ENCODE data around the gene GALNT2. TPM values are rescaled to one million over a fixed set of nuclear protein-coding genes. Genes with fewer than 3 reads are reported as not detected.

GALNT2 gene
- total RNA-seq, 1 experiment from 2014 or later: 62.2 TPM

DNA sequence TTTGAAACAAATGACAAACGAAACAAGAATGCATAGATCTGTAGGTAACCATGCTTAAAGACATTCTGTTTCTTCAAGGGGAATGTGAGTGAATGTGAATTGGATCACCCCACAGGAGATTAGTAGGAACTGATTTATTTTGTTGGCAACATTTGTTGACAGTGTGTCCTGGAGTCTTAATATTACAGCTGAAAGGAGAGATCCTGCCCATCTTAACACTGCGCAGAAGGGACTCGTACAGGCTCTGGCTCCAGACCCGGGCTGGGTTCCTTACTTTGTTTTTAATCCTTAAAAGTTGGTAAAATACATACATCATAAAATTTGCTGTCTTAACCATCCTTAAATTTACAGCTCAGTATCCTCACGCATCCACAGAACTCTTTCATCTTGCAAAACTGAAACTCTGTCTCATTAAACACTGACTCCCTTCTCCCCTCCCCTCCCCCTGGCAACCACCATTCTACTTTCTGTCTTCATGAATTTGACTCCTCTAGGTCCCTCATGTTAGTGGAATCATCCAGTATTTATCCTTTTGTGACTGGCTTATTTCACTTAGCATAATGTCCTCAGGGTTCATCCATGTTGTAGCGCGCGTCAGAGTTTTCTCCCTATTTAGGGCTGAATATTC is 74.1 kb downstream of the GALNT2 start:
- no peaks in the 10 kb centered on the region for H3K9me3 Mint-ChIP-seq (ENCODE audit: unreplicated experiment)
- H3K4me1 ChIP-seq: peaks cover 13% of the 10 kb centered on the region; the same call in 1 of the 2 replicates
- BruUV-seq (replicated peaks): no TSS peak
- H3K27me3 Mint-ChIP-seq (ENCODE audit: insufficient read depth, unreplicated experiment): no peaks in the 10 kb centered on the region
- H3K36me3 Mint-ChIP-seq (ENCODE audit: insufficient read depth, unreplicated experiment): no peaks in the 10 kb centered on the region
- H3K4me1 Mint-ChIP-seq (ENCODE audit: low read depth, unreplicated experiment): peaks cover 19% of the 10 kb centered on the region
- ChIA-PET POLR2A (no interaction called here), CTCF (no interaction called here)
- H3K4me3 ChIP-seq (ENCODE audit: low read depth, low read length): no peak overlapping the region
- H3K27ac Mint-ChIP-seq (ENCODE audit: unreplicated experiment): no peak overlapping the region
- DNase-seq: no peak
- H3K4me3 Mint-ChIP-seq (ENCODE audit: unreplicated experiment): no peak overlapping the region
- no peaks in the 10 kb centered on the region for H3K9me3 ChIP-seq
- no peaks in the 10 kb centered on the region for H3K27me3 ChIP-seq (replicated peaks; ENCODE audit: control insufficient read depth, insufficient read depth, low read length)
- no peaks in the 10 kb centered on the region; the same call in 1 of the 2 replicates for H3K36me3 ChIP-seq (ENCODE audit: control insufficient read depth, insufficient read depth, low read length)
- intact Hi-C loops (cut with micrococcal nuclease; ENCODE audit: unreplicated experiment): loop anchor here (5.0 kb wide), 1 partner anchor 74 kb away; the partner anchor contains the start of gene GALNT2
- TF ChIP-seq, protein P1, sequence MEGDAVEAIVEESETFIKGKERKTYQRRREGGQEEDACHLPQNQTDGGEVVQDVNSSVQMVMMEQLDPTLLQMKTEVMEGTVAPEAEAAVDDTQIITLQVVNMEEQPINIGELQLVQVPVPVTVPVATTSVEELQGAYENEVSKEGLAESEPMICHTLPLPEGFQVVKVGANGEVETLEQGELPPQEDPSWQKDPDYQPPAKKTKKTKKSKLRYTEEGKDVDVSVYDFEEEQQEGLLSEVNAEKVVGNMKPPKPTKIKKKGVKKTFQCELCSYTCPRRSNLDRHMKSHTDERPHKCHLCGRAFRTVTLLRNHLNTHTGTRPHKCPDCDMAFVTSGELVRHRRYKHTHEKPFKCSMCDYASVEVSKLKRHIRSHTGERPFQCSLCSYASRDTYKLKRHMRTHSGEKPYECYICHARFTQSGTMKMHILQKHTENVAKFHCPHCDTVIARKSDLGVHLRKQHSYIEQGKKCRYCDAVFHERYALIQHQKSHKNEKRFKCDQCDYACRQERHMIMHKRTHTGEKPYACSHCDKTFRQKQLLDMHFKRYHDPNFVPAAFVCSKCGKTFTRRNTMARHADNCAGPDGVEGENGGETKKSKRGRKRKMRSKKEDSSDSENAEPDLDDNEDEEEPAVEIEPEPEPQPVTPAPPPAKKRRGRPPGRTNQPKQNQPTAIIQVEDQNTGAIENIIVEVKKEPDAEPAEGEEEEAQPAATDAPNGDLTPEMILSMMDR (IDR thresholded peaks at IDR 0.05; ENCODE audit: insufficient read depth in 1 of 2, low read depth in 1 of 2, low read length in 1 of 2, severe bottlenecking in 1 of 2, unreplicated experiment in 1 of 2): no peak

DNA sequence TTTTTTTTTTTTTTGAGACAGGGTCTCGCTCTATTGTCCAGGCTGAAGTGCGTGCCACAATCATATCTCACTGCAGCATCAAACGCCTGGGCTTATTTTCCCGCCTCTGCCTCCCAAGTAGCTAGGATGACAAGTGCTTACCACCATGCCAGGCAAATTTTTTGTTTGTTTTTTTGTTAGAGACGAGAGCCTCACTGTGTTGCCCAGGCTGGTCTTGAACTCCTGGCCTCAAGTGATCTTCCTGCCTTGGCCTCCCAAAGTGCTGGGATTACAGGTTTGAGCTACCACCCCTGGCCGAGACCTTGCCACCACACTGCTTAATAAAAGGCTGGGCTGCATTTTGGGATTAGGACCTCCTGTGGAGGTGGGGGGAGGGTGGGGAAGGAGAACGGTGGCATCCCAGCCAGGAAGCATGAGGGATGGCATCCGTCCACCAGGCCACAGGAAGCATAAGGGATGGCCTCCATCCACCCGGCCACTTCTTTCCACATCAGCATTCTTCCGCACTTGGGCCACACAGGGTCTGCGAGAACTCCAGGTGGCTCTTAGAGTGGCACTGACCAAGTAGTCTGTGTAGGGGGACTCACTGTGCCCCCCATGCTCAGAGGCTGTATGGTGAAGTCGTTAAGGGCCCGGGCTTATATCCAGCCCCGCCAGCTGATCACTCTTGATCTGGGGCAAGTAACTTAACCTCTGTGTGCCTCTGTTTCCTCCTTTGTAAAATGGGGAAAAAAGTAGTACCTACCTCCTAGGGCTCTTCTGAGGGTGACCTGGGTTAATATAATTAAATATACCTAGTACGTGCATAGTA is 75.0 kb downstream of the GALNT2 start:
- H3K4me1 Mint-ChIP-seq (ENCODE audit: low read depth, unreplicated experiment): peaks cover 10% of the 10 kb centered on the region
- H3K27ac Mint-ChIP-seq (ENCODE audit: unreplicated experiment): no peak overlapping the region
- Histone ChIP-seq H3K4me3 (ENCODE audit: low read depth, low read length) (no peak overlapping the region), H3K36me3 (ENCODE audit: control insufficient read depth, insufficient read depth, low read length) (no peaks in the 10 kb centered on the region; the same call in 1 of the 2 replicates), H3K27me3 (replicated peaks; ENCODE audit: control insufficient read depth, insufficient read depth, low read length) (no peaks in the 10 kb centered on the region), H3K4me1 (peaks cover 13% of the 10 kb centered on the region; the same call in 1 of the 2 replicates), H3K9me3 (no peaks in the 10 kb centered on the region)
- DNase-seq: no peak
- intact Hi-C loops (cut with micrococcal nuclease; ENCODE audit: unreplicated experiment): loop anchor here (5.0 kb wide), 1 partner anchor 75 kb away; the partner anchor contains the start of gene GALNT2
- H3K27me3 Mint-ChIP-seq (ENCODE audit: insufficient read depth, unreplicated experiment): no peaks in the 10 kb centered on the region
- ChIA-PET POLR2A (no interaction called here), CTCF (no interaction called here)
- TF ChIP-seq, protein P1 (IDR thresholded peaks at IDR 0.05; ENCODE audit: insufficient read depth in 1 of 2, low read depth in 1 of 2, low read length in 1 of 2, severe bottlenecking in 1 of 2, unreplicated experiment in 1 of 2): no peak
- no peak overlapping the region for H3K4me3 Mint-ChIP-seq (ENCODE audit: unreplicated experiment)
- H3K9me3 Mint-ChIP-seq (ENCODE audit: unreplicated experiment): no peaks in the 10 kb centered on the region
- BruUV-seq (replicated peaks): no TSS peak
- no peaks in the 10 kb centered on the region for H3K36me3 Mint-ChIP-seq (ENCODE audit: insufficient read depth, unreplicated experiment)

DNA sequence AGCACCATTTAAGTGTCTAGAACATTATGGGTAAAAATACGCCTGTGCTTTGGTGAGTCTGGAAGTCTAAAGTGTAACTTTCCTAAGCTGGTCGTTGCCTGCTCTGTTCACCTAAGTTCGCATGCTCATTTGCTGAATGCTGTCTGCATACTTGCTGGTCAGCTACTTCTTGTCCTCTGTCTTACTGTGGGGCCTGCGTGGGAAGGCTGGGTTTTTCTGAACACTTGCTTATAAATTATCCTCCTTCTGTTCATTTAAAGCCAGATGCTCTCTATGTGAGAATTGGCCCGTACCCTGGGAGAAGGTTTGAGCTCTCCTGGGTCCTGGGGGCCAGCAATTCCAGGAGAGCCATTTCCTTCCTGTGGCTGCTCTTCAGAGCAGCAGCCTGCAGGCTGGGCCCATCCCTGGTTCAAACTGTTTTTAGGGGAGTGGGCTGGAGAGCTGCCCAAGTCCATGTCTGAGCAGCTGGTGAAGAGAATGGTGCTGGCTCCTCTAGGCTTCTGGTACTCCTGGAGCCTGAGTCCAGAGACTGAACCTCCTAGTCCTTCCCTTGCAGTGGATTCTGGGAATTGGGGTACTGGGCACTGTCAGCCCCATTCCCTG is 75.7 kb downstream of the GALNT2 start:
- DNase-seq: no peak
- Histone ChIP-seq H3K4me1 (peaks cover 8% of the 10 kb centered on the region; the same call in 1 of the 2 replicates), H3K36me3 (ENCODE audit: control insufficient read depth, insufficient read depth, low read length) (no peaks in the 10 kb centered on the region; the same call in 1 of the 2 replicates), H3K27me3 (replicated peaks; ENCODE audit: control insufficient read depth, insufficient read depth, low read length) (no peaks in the 10 kb centered on the region), H3K9me3 (no peaks in the 10 kb centered on the region), H3K4me3 (ENCODE audit: low read depth, low read length) (no peak overlapping the region)
- H3K4me1 Mint-ChIP-seq (ENCODE audit: low read depth, unreplicated experiment): peaks cover 3% of the 10 kb centered on the region
- H3K4me3 Mint-ChIP-seq (ENCODE audit: unreplicated experiment): no peak overlapping the region
- H3K9me3 Mint-ChIP-seq (ENCODE audit: unreplicated experiment): no peaks in the 10 kb centered on the region
- ChIA-PET POLR2A (no interaction called here), CTCF (no interaction called here)
- TF ChIP-seq, protein P1 (IDR thresholded peaks at IDR 0.05; ENCODE audit: insufficient read depth in 1 of 2, low read depth in 1 of 2, low read length in 1 of 2, severe bottlenecking in 1 of 2, unreplicated experiment in 1 of 2): no peak
- no peaks in the 10 kb centered on the region for H3K27me3 Mint-ChIP-seq (ENCODE audit: insufficient read depth, unreplicated experiment)
- no peaks in the 10 kb centered on the region for H3K36me3 Mint-ChIP-seq (ENCODE audit: insufficient read depth, unreplicated experiment)
- intact Hi-C loops (cut with micrococcal nuclease; ENCODE audit: unreplicated experiment): loop anchor here (5.0 kb wide), 1 partner anchor 75 kb away; the partner anchor contains the start of gene GALNT2
- no TSS peak for BruUV-seq (replicated peaks)
- H3K27ac Mint-ChIP-seq (ENCODE audit: unreplicated experiment): no peak overlapping the region
